ENCODE data around the gene HOXD4. TPM values are rescaled to one million over a fixed set of nuclear protein-coding genes. Genes with fewer than 3 reads are reported as not detected.

Gene HOXD4
- total RNA-seq, 1 experiment from 2014 or later = 1.4 TPM

GRCh38 chr2:176158186-176158591 is 6.8 kb downstream of the HOXD4 start:
- no TSS peak for BruUV-seq (replicated peaks)
- DNase-seq (ENCODE audit: low read depth, low spot score) = no peak
- Histone ChIP-seq H3K4me3 (ENCODE audit: low read depth in 2 of 2, low read length in 2 of 2) (peak overlapping the region; percentile 51 to 63; a peak in 3 of 4 replicates), H3K27ac (ENCODE audit: low read length) (no peak overlapping the region), H3K4me1 (ENCODE audit: control insufficient read depth, insufficient read depth, low read length) (peaks cover 3% of the 10 kb centered on the region; the same call in 1 of the 2 replicates), H3K9me3 (ENCODE audit: control insufficient read depth, insufficient read depth, low read depth, low read length) (no peaks in the 10 kb centered on the region), H3K27me3 (ENCODE audit: control insufficient read depth, insufficient read depth, low read length) (peaks cover 2% of the 10 kb centered on the region; the same call in 1 of the 2 replicates), H3K36me3 (ENCODE audit: control insufficient read depth, insufficient read depth, low read length) (no peaks in the 10 kb centered on the region)
- TF ChIP-seq CTCF (IDR thresholded peaks at IDR 0.05) = no peak
- no peak for TF ChIP-seq POLR2AphosphoS5 (IDR thresholded peaks at IDR 0.05; ENCODE audit: low read depth, low read length)
- no peak for TF ChIP-seq REST (IDR thresholded peaks at IDR 0.05; ENCODE audit: insufficient read depth in 1 of 2, low read depth in 2 of 2, low read length in 1 of 2)
- no peak for TF ChIP-seq SIN3A (IDR thresholded peaks at IDR 0.05; ENCODE audit: borderline replicate concordance, insufficient read depth, low read depth, low read length)
- TF ChIP-seq TCF7L2 (IDR thresholded peaks at IDR 0.05; ENCODE audit: low read depth, low read length) = no peak
- intact Hi-C loops (cut with micrococcal nuclease; ENCODE audit: unreplicated experiment) (no loop called here), in situ Hi-C loops (cut with HindIII; ENCODE audit: low pct_unique_long_range_greater_than_20kb, low sequenced_read_pairs) (no loop called here)
- ATAC-seq = 0 out of 2 replicates have a peak, but pooled peaks have one; percentile 36
- ChIA-PET CTCF (interaction anchor here (0.7 kb wide), 1 partner anchor 396 kb away, joined by 6 read pairs; no protein-coding TSS in a partner anchor), POLR2A (no interaction called here)

GRCh38 chr2:176158855-176159662 is 7.7 kb downstream of the HOXD4 start:
- ATAC-seq (no peak), DNase-seq (ENCODE audit: low read depth, low spot score) (no peak)
- in situ Hi-C loops (cut with HindIII; ENCODE audit: low pct_unique_long_range_greater_than_20kb, low sequenced_read_pairs) (no loop called here), intact Hi-C loops (cut with micrococcal nuclease; ENCODE audit: unreplicated experiment) (no loop called here)
- Histone ChIP-seq H3K27ac (ENCODE audit: low read length) (no peak overlapping the region), H3K4me1 (ENCODE audit: control insufficient read depth, insufficient read depth, low read length) (peaks cover 3% of the 10 kb centered on the region; the same call in 1 of the 2 replicates), H3K27me3 (ENCODE audit: control insufficient read depth, insufficient read depth, low read length) (peaks cover 2% of the 10 kb centered on the region; the same call in 1 of the 2 replicates), H3K36me3 (ENCODE audit: control insufficient read depth, insufficient read depth, low read length) (no peaks in the 10 kb centered on the region), H3K9me3 (ENCODE audit: control insufficient read depth, insufficient read depth, low read depth, low read length) (no peaks in the 10 kb centered on the region), H3K4me3 (ENCODE audit: low read depth in 2 of 2, low read length in 2 of 2) (no peak overlapping the region)
- TF ChIP-seq POLR2AphosphoS5 (IDR thresholded peaks at IDR 0.05; ENCODE audit: low read depth, low read length) (no peak), REST (IDR thresholded peaks at IDR 0.05; ENCODE audit: insufficient read depth in 1 of 2, low read depth in 2 of 2, low read length in 1 of 2) (no peak), SIN3A (IDR thresholded peaks at IDR 0.05; ENCODE audit: borderline replicate concordance, insufficient read depth, low read depth, low read length) (no peak), CTCF (IDR thresholded peaks at IDR 0.05) (no peak), TCF7L2 (IDR thresholded peaks at IDR 0.05; ENCODE audit: low read depth, low read length) (no peak)
- BruUV-seq (replicated peaks) = no TSS peak
- POLR2A ChIA-PET = no interaction called here
- CTCF ChIA-PET = no interaction called here
